ENCODE results near the gene B3GNT3.

DNA sequence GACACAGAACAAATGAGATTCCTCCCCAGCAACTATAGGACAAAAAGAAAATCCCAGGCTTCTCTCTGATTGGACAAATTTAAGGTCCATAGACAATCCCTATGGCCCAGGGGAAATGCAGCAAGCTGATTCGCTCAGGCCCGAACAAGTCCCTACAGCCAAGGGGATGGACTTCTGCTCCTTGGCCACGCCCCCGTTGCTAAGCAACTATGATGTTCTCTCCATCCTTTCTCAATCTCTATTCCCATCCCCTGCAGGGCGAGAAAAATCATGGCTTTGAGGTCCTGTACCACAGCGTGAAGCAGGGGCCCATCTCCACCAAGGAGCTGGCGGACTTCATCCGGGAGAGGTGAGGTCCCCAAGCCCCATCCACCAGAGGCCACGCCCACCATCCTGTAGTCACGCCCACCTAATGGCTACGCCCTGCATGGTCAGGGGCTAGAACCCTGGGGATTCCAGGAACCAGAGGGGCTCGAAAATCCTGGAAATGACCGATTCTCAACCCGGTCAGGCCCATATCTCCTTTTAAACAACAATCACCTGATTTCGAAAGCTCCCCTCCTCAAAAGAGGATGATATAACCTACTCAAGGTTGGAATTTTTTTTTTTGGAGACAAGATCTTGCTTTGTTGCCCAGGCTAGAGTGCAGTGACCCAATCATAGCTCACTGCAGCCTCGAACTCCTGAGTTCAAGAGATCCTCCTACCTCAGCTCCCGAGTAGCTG is 32.3 kb upstream of the B3GNT3 start:
- TF ChIP-seq CTCF (IDR thresholded peaks at IDR 0.05) = no peak
- TF ChIP-seq POLR2AphosphoS5 (IDR thresholded peaks at IDR 0.05) = no peak
- TF ChIP-seq EP300 (IDR thresholded peaks at IDR 0.05) = no peak
- no peak for TF ChIP-seq POLR2A (IDR thresholded peaks at IDR 0.05; ENCODE audit: low read depth)

All from esophagus muscularis mucosa (tissue), 4 donors.